Body of pancreas (tissue), 4 donors: ENCODE data around the gene ATP2B2.

ENCODE experiments used
- CTCF ChIP-seq, 7 experiments: fragments of 450-650 bp in 4 of 7; fragments of 200-600 bp in 3 of 7; sonication (generic) in 3 of 7; IDR thresholded peaks; one replicate each; pipeline ENCODE4 v1.5.1; 2016 to 2019; ENCODE audit warnings: antibody characterized with exemption in 7 of 7
- POLR2A ChIP-seq, 3 donors: fragments of 450-650 bp; IDR thresholded peaks; one replicate each; pipeline ENCODE4 v1.6.1; 2016; ENCODE audit warnings: antibody characterized with exemption in 3 of 3, mild to moderate bottlenecking in 2 of 3

- TF ChIP-seq CTCF (IDR thresholded peaks at IDR 0.05) (no peak), POLR2A (IDR thresholded peaks at IDR 0.05) (no peak)
Observed at GRCh38 chr3:10438902-10439610, 66.3 kb downstream of the ATP2B2 start.
